MCF 10A (cell line): ENCODE measurements around the gene RIPPLY1. TPM values are rescaled to one million over a fixed set of nuclear protein-coding genes. Genes with fewer than 3 reads are reported as not detected.
"Not testable (repeated sequence)": the region's sequence is repeated elsewhere in the genome, so short reads cannot be mapped to it uniquely, and the experiment has no call there.

Source experiments
- BruUV-seq: library from RNA; stranded (reverse); fragments of 400-500 nt; replicated peaks from 2 replicates; lab custom pipeline; 2021; lab: Mats Ljungman, UMichigan
- CTCF ChIA-PET: fragments of 300-600 bp; sonication (Branson Sonifier 250); formaldehyde crosslinking; extraction: SDS; loops from one replicate; lab custom pipeline; 2021; ENCODE audit warnings: antibody characterized with exemption, inconsistent platforms; lab: Yijun Ruan, JAX
- POLR2A ChIA-PET: fragments of 300-600, 350-650 bp; sonication (Branson Sonifier 250); formaldehyde crosslinking; extraction: SDS; loops from one replicate; lab custom pipeline; 2020; ENCODE audit warnings: antibody characterized with exemption, inconsistent platforms; lab: Yijun Ruan, JAX
- DNase-seq: peaks from one replicate; pipeline ENCODE4 v3.0.0-alpha.2; 2018; ENCODE audit not compliant: unreplicated experiment
- H3K27ac Mint-ChIP-seq: one replicate; pipeline ENCODE4 v1.8.0; 2022; ENCODE audit warnings: mild to moderate bottlenecking, low read depth, mixed read lengths; ENCODE audit not compliant: unreplicated experiment
- H3K27me3 Mint-ChIP-seq: one replicate; pipeline ENCODE4 v1.8.0; 2022; ENCODE audit warnings: mixed read lengths; ENCODE audit not compliant: insufficient read depth, unreplicated experiment
- H3K36me3 Mint-ChIP-seq: one replicate; pipeline ENCODE4 v1.8.0; 2022; ENCODE audit warnings: mild to moderate bottlenecking, moderate library complexity, mixed read lengths; ENCODE audit not compliant: insufficient read depth, unreplicated experiment
- H3K4me1 Mint-ChIP-seq: one replicate; pipeline ENCODE4 v1.8.0; 2022; ENCODE audit warnings: mixed read lengths; ENCODE audit not compliant: insufficient read depth, unreplicated experiment
- H3K4me3 Mint-ChIP-seq: one replicate; pipeline ENCODE4 v1.8.0; 2022; ENCODE audit warnings: mild to moderate bottlenecking, moderate library complexity, mixed read lengths; ENCODE audit not compliant: unreplicated experiment
- H3K9me3 Mint-ChIP-seq: one replicate; pipeline ENCODE4 v1.8.0; 2022; ENCODE audit warnings: mixed read lengths; ENCODE audit not compliant: unreplicated experiment
- intact Hi-C: fragments of 100-400 bp; cut with micrococcal nuclease; formaldehyde crosslinking; loops from 2 replicates; pipeline ENCODE4 v1.14.1; 2022
- total RNA-seq: library from RNA; stranded (reverse); gene quantifications from 2 replicates; pipeline ENCODE4 v1.2.3, GENCODE V29; 2022
- TF ChIP-seq, protein P1 (sequence below): fragments of 200-600 bp; IDR thresholded peaks from one replicate; pipeline ENCODE4 v1.8.0; 2022; ENCODE audit warnings: antibody characterized with exemption, mild to moderate bottlenecking; ENCODE audit not compliant: unreplicated experiment

The RIPPLY1 gene
- total RNA-seq, 1 experiment from 2014 or later = not detected

DNA sequence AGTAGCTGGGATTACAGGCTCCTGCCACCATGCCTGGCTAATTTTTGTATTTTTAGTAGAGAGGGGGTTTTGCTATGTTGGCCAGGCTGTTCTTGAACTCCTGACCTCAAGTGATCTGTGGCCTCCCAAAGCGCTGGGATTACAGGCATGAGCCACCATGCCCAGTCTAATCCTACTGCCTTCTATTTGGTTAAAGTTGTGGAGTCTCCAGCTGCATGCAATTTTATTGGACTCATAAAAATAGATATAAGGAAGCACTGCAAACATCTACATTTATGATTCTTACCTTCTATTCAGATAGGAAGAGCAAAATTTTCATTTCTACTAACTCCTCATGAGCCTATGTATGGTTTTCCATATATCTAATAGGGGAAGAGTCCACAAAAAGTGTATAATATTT is 13.7 kb downstream of the RIPPLY1 start:
- Mint-ChIP-seq H3K27ac (no peak overlapping the region), H3K9me3 (no peaks in the 10 kb centered on the region), H3K4me3 (no peak overlapping the region), H3K4me1 (no peaks in the 10 kb centered on the region), H3K27me3 (peaks cover 68% of the 10 kb centered on the region), H3K36me3 (no peaks in the 10 kb centered on the region)
- intact Hi-C loops = no loop called here
- CTCF ChIA-PET = no interaction called here
- TF ChIP-seq, protein P1, sequence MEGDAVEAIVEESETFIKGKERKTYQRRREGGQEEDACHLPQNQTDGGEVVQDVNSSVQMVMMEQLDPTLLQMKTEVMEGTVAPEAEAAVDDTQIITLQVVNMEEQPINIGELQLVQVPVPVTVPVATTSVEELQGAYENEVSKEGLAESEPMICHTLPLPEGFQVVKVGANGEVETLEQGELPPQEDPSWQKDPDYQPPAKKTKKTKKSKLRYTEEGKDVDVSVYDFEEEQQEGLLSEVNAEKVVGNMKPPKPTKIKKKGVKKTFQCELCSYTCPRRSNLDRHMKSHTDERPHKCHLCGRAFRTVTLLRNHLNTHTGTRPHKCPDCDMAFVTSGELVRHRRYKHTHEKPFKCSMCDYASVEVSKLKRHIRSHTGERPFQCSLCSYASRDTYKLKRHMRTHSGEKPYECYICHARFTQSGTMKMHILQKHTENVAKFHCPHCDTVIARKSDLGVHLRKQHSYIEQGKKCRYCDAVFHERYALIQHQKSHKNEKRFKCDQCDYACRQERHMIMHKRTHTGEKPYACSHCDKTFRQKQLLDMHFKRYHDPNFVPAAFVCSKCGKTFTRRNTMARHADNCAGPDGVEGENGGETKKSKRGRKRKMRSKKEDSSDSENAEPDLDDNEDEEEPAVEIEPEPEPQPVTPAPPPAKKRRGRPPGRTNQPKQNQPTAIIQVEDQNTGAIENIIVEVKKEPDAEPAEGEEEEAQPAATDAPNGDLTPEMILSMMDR = no peak
- POLR2A ChIA-PET = no interaction called here
- DNase-seq = no peak
- no TSS peak for BruUV-seq

- BruUV-seq = no TSS peak
- H3K27me3 Mint-ChIP-seq = peaks cover 47% of the 10 kb centered on the region
- no peak for DNase-seq
- intact Hi-C loops = no loop called here
- H3K4me3 Mint-ChIP-seq = no peak overlapping the region
- no peak overlapping the region for H3K27ac Mint-ChIP-seq
- H3K36me3 Mint-ChIP-seq = no peaks in the 10 kb centered on the region
- ChIA-PET CTCF (interaction anchor here (0.6 to 6.8 kb wide), 8 partner anchors 9 to 991 kb away, joined by 3 to 50 read pairs (median 5); no protein-coding TSS in a partner anchor), POLR2A (no interaction called here)
- H3K4me1 Mint-ChIP-seq = no peaks in the 10 kb centered on the region
- TF ChIP-seq, protein P1 = no peak
- peaks cover 2% of the 10 kb centered on the region for H3K9me3 Mint-ChIP-seq
These were observed 28.0 kb downstream of the RIPPLY1 start for GRCh38 chrX:106875151-106875550.

DNA sequence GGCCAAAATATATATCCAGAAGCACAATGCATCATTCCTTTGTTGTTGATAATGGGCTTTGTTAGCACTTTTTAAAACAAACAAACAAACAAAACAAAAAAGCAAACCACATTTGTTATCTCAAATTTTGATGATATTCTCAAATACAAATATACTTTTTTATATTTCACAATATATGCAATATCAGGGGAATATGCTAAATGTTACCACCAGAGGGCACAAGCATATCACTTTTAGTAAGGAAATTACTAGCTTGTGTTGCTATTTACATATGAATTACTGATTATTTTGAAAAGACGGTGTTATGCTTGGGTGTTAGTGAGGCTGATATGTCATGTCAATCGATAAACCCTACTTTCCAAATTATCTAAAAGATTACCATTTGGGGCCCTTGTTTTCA is 29.1 kb downstream of the RIPPLY1 start:
- ChIA-PET POLR2A (no interaction called here), CTCF (interaction anchor here (0.6 to 6.8 kb wide), 9 partner anchors 11 to 1390 kb away, joined by 3 to 50 read pairs (median 4); no protein-coding TSS in a partner anchor)
- Mint-ChIP-seq H3K4me1 (no peaks in the 10 kb centered on the region), H3K4me3 (no peak overlapping the region), H3K36me3 (no peaks in the 10 kb centered on the region), H3K27me3 (peaks cover 37% of the 10 kb centered on the region), H3K9me3 (no peaks in the 10 kb centered on the region), H3K27ac (no peak overlapping the region)
- DNase-seq = peak; percentile 50
- intact Hi-C loops = no loop called here
- BruUV-seq = no TSS peak
- TF ChIP-seq, protein P1 = peak; percentile 64

DNA sequence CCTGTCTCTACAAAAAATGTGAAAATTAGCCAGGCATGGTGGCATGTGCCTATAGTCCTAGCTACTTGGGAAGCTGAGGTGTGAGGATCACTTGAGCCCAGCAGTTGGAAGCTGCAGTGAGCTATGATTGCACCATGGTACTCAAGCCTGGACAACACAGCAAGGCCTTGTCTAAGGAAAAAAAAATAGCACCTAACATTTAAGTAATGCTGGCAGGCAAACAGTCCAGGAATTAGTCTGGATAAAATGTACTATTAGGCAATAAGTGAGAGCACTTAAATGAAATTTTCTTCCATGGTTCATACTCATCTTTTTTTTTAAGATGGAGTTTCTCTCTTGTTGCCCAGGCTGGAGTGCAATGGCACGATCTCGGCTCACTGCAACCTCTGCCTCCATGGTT is 30.3 kb downstream of the RIPPLY1 start:
- H3K27ac Mint-ChIP-seq, H3K9me3 Mint-ChIP-seq, POLR2A ChIA-PET, BruUV-seq, DNase-seq, H3K36me3 Mint-ChIP-seq, intact Hi-C loops, H3K4me1 Mint-ChIP-seq, H3K4me3 Mint-ChIP-seq: not testable (repeated sequence)
- CTCF ChIA-PET = interaction anchor here (0.6 to 6.8 kb wide), 5 partner anchors 10 to 392 kb away, joined by 3 to 50 read pairs (median 5); no protein-coding TSS in a partner anchor
- peaks cover 24% of the 10 kb centered on the region for H3K27me3 Mint-ChIP-seq
